GM21526 (cell line): ENCODE data around the gene VEGFB.

Source experiments
- ATAC-seq: cut with Tn5 transposase; IDR thresholded peaks from one replicate; pipeline ENCODE4 v1.9.1; 2021; ENCODE audit warnings: moderate library complexity; ENCODE audit not compliant: unreplicated experiment, low FRiP score

VEGFB gene

GRCh38 chr11:64233913-64234586 is at the start of gene VEGFB:
Gene VEGFB, plus strand, starts transcription at chr11:64234584. Its CDS starts 250 bp downstream, at chr11:64234834.
- no peak for ATAC-seq

- peak; percentile 13 for ATAC-seq
Observed at GRCh38 chr11:64185175-64185692, 49.1 kb upstream of the VEGFB start.

- peak; percentile 78 for ATAC-seq
Observed at GRCh38 chr11:64185693-64186491, 48.5 kb upstream of the VEGFB start, which contains the start of gene STIP1. Gene STIP1, plus strand, starts transcription at chr11:64186171. Its CDS starts 91 bp downstream, at chr11:64186262.

- no peak for ATAC-seq
Observed at GRCh38 chr11:64186492-64187165, 47.8 kb upstream of the VEGFB start.

GRCh38 chr11:64192434-64192833 is 42.0 kb upstream of the VEGFB start:
- no peak for ATAC-seq

- ATAC-seq = no peak
Observed at GRCh38 chr11:64196626-64197025, 37.8 kb upstream of the VEGFB start.

GRCh38 chr11:64198511-64198910 is 35.9 kb upstream of the VEGFB start:
- ATAC-seq = no peak

GRCh38 chr11:64201543-64201942 is 32.8 kb upstream of the VEGFB start:
- ATAC-seq = no peak

- no peak for ATAC-seq
Observed at GRCh38 chr11:64202992-64203391, 31.4 kb upstream of the VEGFB start.

- ATAC-seq = no peak
Observed at GRCh38 chr11:64203421-64204079, 30.8 kb upstream of the VEGFB start.

GRCh38 chr11:64204080-64204440 is 30.3 kb upstream of the VEGFB start:
- no peak for ATAC-seq

GRCh38 chr11:64204464-64204989 is 29.9 kb upstream of the VEGFB start:
- ATAC-seq = no peak

- ATAC-seq = no peak
Observed at GRCh38 chr11:64206457-64207255, 27.7 kb upstream of the VEGFB start, which contains the start of gene FERMT3. Gene FERMT3, plus strand, starts transcription at chr11:64206721. Its CDS starts 644 bp downstream, at chr11:64207365.

GRCh38 chr11:64207256-64208085 is 26.9 kb upstream of the VEGFB start:
- ATAC-seq = peak; percentile 37

GRCh38 chr11:64208086-64208795 is 26.1 kb upstream of the VEGFB start:
- no peak for ATAC-seq

- ATAC-seq = no peak
Observed at GRCh38 chr11:64208796-64209562, 25.4 kb upstream of the VEGFB start.

- no peak for ATAC-seq
Observed at GRCh38 chr11:64209563-64209843, 24.9 kb upstream of the VEGFB start.
